GM19193 (cell line): ENCODE results near the gene NATD1.
A peak's percentile ranks its signal among the peaks of the same experiment; 100 is the strongest.

Experiments used
- POLR2A ChIP-seq: IDR thresholded peaks from 4 replicates; pipeline ENCODE4 v1.6.1; 2011; ENCODE audit not compliant: insufficient read depth, insufficient read length; ENCODE audit errors: extremely low read depth

The NATD1 gene

GRCh38 chr17:21233581-21234347 is 19.4 kb downstream of the NATD1 start:
- TF ChIP-seq POLR2A, result no peak

DNA sequence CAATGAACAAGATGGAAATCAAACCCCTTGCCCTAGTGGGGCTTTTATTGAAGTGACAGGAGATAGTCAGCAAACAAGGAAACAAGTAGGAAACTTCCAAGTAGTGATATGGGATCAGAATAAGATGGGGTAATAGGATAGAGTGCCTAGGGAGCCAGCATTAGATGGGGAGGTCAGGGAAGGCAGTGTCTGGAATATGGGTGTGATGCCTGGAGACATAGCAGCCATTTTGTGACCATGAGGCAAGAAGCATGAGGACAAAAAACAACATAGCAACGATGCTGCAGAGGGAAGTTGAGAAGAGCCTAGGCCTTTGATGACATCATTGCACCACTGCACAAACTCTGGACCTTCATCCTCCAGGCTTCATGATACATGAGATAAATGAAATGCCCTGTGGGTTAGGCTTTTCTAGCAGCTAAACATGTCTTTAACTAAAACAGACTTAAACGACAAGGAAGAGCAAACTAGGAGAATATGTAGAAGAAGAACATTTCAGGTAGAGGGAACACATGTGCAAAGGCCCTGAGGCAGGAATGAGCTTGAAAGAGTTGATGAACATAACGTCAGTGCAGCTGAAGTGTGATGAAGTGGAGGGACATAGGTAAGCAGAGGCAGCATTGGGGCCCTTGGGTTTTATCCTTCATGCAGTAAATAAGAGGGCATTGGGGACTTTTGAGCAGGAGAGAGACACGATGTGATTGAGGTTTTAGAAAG is 21.0 kb downstream of the NATD1 start:
- TF ChIP-seq POLR2A, result no peak

DNA sequence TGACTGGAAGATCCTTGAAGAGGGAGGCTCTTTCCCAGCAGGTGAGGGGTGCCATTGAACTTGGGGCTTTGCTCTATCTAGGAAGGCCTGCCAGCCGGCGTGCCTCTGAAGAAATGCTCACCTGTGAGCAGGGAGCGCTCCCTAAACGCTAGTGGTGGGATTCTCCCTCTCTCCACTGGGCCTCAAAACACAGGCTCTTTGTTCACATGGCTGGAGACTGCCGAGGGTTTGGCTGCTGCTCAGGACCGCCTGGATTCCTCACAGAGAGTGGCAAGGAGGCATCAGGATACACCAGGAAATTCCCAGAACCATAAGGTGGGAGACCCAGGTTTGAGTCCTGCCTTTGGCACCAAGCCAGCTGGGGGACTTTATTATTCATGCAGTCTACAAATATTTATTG is 21.7 kb downstream of the NATD1 start:
- no peak for TF ChIP-seq POLR2A

GRCh38 chr17:21228845-21229244 is 24.4 kb downstream of the NATD1 start:
- TF ChIP-seq POLR2A, result no peak

DNA sequence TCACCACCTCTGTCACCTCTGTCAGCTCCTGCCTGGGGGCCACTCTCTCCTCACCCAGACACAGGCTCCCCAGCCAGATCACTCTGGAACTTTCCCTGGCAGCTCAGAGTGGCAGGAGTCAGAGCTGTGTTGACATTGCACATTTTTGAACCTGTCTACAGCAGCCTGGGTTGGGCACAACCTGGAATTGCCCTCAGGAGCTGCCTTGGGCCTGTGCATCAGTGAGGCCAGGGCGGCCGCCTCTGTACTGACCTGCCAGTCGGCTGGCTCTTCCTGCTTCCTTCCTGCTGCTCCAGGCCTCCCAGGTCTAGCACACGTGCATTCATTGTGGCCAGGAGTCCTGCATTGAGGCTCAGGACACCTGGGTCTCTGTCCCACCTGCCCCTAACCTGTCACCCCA is 25.1 kb downstream of the NATD1 start:
- no peak for TF ChIP-seq POLR2A

DNA sequence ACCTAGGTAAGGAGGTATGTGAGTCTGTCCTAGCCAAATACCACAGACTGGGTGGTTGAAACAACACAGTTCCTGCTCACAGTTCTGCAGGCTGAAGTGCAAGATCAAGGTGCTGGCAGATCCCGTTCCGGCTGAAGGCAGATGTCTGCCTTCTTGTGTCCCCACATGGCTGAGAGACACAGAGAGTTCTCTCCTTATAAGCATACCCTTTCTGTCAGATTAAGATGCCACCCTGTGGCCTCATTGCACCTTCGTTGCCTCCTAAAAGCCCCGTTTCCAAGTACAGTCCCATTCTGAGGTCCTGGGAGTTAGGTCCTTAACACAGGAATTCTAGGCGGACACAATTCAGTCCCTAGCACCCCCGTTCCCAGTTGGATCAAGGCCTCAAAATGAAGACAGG is 30.1 kb downstream of the NATD1 start:
- no peak for TF ChIP-seq POLR2A

DNA sequence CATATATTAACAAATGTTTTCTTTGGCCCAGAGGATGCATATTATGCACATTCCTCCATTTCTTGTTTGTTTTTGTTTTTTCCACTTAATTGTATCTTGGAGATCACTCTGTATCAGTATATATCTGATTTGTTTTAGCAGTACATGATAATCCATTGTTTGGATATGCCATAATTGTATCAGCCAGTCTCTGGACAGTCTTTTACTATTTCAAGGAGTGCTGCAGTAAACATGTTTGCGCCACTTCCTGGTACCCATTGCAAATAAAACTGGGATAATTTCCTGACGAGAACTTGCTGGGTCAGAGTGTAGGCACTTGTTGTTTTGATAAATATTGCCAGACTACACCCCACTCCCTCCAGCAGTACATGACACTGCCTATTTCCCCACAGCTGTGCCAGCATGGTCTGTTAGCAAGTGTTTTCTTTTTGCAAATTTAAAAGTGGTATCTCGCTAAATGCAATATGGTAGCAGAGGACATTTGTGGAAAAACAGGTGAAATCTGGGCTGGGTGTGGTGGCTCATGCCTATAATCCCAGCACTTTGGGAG is 34.3 kb downstream of the NATD1 start:
- no peak for TF ChIP-seq POLR2A

GRCh38 chr17:21218101-21218500 is 35.1 kb downstream of the NATD1 start:
- no peak for TF ChIP-seq POLR2A

DNA sequence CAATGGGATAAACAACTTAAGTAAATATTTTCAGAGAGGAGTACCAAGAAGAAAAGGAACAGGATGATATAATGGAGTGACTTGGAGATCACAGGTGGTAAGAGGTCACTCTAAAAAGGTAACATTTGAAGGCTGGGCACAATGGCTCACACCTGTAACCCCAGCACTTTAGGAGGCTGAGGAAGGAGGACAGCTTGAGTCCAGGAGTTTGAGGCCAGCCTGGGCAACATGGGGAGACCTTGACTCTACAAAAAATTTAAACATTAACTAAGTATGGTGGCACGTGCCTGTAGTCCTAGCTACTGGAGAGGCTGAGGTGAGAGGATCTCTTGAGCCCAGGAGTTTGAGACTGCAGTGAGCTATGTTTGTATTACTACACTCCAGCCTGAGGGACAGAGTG is 35.9 kb downstream of the NATD1 start:
- TF ChIP-seq POLR2A, result no peak

- no peak for TF ChIP-seq POLR2A
Observed at GRCh38 chr17:21215935-21216334, 37.3 kb downstream of the NATD1 start.

- TF ChIP-seq POLR2A, result no peak
Observed at GRCh38 chr17:21214777-21215541, 38.3 kb downstream of the NATD1 start.

GRCh38 chr17:21214015-21214776 is 39.0 kb downstream of the NATD1 start, which contains the start of gene TMEM11:
Gene TMEM11, minus strand, starts transcription at chr17:21214161. Its CDS starts 9 bp downstream, at chr17:21214152.
- peak; percentile 79 for TF ChIP-seq POLR2A

- TF ChIP-seq POLR2A, result no peak
Observed at GRCh38 chr17:21213638-21214014, 39.6 kb downstream of the NATD1 start.

DNA sequence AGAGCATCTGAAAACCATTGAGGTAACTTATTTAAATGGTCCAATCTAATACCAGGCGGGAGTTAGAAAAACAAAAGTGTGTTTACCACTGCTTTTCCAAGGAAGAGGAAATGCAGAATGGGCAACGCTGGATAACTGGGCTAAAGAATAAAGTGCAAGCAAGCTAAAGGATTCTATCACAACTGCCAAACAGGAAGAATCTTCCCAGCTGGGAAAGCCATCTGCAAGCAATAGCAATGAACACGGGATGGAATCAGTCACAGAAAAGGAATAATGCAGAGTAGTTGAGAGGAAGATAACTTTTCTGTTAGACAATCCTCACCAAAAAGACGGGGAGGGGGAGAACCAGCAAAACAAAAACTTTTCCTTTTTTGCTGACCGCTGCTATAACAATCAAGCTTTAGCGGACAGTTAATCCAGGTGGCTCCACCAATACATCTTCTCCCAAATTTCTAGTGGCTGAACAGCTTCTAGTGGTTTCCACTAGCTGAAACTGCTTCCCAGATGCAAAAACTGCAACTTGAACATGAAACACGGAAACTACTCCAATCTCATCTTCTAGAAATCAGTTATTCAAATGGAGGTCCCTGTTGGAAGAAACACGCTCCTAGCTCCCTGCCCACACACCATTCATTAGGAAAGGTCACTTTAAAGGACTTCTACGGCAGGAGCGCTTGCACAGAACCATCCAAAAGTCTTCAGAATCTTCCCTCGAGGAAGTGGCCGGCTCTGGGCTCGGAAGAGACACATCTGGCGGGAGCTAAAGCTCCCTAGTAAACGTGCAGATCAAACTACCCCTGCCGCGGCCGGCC is 40.2 kb downstream of the NATD1 start:
- no peak for TF ChIP-seq POLR2A
